DOHH2 (cell line): Measurements from ENCODE around the gene NOL4L.

ENCODE experiments used
- EZH2phosphoT487 ChIP-seq: fragments of 200-600 bp; sonication (generic); IDR thresholded peaks from 2 replicates; pipeline ENCODE4 v1.6.1; 2017; ENCODE audit warnings: borderline replicate concordance, mild to moderate bottlenecking, antibody characterized with exemption, low read length, moderate library complexity, mixed read lengths
- TF ChIP-seq, protein P1 (sequence below): fragments of 200-600 bp; sonication (generic); IDR thresholded peaks from one replicate; pipeline ENCODE4 v1.5.1; 2014; ENCODE audit warnings: antibody characterized with exemption, mild to moderate bottlenecking, low read depth, low read length; ENCODE audit not compliant: poor library complexity, severe bottlenecking

DNA sequence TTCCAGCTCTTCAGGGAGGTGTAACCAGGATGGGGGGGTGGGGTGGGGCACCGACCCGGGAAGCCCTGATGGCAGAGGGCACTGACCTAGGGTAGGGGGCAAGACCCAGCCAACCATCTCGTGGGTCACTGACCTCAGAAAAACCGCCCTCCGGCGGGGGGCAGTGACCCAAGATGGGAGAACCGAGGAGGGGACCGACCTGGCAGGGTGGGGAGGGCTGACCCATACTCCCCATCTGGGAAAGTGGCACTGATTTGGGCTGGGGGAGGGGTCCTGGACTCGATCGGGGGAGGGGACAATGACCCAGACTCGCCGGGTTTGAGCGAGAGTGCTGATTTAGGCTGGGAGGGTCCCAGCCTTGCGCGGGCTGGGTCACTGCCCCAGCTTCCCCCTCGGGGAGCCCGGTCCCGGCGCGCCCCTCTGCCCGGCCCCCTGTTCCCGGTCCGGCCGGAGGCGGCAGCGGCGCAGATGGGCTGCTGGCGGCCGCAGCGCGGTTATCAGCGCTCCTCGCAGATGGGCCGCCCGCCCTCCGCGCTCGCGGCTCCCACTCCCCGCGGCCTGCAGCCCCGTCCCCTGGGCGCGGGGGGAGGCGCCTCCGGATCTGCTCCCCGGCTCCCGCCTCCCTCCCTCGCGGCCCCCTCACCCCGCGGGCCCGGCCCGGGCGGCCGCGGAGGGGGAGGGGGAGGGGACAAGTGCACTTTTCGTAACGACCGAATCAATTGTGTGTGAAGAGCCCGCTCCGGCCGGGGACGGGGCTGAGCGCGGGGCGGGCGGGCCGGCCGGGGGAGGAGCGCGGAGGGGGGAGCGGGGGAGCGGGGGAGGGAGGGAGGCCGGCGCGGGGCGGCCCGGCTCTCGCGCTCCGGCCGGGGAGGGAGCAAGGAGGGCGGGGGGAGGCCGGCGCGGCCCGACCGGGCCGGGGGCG lies 2.2 kb downstream of the NOL4L start:
- TF ChIP-seq, protein P1, sequence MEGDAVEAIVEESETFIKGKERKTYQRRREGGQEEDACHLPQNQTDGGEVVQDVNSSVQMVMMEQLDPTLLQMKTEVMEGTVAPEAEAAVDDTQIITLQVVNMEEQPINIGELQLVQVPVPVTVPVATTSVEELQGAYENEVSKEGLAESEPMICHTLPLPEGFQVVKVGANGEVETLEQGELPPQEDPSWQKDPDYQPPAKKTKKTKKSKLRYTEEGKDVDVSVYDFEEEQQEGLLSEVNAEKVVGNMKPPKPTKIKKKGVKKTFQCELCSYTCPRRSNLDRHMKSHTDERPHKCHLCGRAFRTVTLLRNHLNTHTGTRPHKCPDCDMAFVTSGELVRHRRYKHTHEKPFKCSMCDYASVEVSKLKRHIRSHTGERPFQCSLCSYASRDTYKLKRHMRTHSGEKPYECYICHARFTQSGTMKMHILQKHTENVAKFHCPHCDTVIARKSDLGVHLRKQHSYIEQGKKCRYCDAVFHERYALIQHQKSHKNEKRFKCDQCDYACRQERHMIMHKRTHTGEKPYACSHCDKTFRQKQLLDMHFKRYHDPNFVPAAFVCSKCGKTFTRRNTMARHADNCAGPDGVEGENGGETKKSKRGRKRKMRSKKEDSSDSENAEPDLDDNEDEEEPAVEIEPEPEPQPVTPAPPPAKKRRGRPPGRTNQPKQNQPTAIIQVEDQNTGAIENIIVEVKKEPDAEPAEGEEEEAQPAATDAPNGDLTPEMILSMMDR, result no peak
- TF ChIP-seq EZH2phosphoT487, result no peak
